Measurements from ENCODE around the gene TCF7.
A peak's percentile ranks its signal among the peaks of the same experiment; 100 is the strongest.

The TCF7 gene

DNA sequence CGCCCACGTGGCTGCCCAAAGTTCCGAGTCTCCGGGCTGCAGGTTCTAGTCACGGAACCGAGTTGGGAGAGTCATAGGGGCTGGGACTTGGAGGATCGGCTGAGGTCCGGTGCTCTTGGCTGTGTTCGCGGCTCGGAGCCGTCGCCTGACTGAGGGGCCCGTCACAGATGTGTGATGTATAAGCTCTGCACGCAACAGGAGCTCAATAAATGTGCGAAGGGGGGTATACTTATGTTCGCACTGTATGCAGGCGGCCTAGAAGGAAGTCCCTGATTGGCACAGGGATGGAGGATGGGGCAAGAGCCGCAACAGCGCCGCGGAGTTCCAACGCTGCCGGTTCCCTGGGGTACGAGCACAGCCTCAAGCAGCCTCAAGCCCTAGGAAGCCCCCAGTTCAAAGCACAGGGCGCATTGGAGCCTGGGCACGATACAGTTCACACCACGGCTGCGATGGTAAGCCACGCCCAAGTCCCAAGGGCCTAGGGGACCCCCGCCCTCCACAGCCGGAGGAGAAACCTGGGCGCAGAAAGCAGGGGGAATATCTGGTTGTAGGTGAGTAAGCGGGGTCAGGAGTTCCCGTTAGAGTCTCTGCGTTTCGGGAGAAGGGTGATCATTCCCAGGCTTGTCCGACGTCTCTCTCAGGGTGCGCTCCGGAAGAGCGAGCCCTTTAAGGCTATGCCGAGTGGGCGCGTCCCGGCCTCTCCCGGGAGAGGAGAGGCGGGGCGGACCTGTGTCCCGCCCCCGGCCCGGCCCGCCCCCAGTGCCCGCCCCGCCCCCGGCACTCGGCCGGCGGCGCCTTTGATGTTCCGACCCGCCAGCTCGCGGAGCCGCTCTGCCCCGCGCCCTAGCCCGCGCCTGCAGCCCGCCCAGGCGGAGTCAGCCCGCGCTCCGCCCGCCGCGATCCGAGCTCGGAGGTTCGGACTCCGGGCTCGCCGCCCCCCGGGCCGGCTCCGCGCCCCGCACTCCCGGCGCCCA lies at the start of gene TCF7:
Gene TCF7 (plus strand): TSS at position 780 of the 974 bp plus-strand sequence. CDS start 226 bp downstream, outside the sequence.
- peak; percentile 44 for DNase-seq

DNA sequence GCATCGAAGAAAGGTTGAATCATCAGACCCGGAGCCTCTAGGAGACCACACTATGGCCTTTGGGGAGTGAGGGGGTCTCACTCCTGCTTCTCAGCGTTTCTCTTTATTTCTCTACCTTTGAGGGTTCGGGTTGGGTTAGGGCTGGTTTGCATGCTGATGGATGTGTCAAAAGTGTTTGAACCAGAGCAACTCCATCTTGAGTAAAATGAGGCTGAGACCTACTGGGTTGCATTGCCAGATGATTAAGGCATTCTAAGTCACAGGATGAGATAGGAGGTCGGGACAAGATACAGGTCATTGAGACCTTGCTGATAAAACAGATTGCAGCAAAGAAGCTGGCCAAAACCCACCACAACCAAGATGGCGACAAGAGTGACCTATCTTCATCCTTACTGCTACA lies 44.9 kb upstream of the TCF7 start:
- no peak for DNase-seq

DNA sequence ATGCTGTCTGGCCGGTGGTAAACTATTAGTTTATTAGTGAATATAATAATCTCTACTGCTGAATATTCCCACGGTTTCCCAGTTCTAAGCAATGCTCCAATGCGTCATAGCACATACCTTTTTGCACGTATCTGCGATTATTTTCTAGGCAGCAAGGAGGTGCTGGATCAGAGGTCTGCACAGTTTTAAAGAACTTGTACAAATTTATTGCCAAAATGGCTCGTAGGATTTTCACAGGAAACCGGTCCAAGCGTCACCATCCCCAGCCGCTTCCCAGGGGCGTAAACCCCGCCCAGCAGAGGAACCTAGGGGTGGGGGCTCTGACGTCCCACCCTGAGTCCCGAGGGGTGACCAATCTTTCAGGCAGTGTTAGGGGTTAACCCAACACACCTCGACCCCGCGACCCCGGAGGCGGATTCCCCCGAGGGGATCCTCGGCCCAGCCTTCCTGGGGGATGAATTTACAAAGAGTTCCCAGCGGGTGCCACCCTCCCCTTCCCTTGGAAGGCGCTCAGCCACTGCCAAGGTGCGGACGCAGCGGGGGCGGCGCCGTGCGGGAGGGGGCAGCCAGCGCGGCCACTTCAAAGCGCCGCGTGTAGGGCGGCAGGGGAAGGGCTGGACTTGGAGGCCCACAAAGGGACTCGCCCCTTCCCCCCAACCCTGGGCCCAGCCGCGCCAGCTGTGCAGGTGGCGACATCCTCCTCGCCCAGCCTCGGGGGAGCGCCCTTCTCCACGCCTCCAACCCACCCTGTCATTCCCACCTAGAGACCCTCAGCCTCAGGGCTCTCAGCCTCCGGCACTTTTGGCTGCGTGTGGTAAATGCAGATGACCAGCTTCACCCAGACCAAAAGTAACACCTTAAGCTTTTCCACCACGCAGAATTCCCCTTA lies 43.5 kb upstream of the TCF7 start:
- DNase-seq, result no peak

DNA sequence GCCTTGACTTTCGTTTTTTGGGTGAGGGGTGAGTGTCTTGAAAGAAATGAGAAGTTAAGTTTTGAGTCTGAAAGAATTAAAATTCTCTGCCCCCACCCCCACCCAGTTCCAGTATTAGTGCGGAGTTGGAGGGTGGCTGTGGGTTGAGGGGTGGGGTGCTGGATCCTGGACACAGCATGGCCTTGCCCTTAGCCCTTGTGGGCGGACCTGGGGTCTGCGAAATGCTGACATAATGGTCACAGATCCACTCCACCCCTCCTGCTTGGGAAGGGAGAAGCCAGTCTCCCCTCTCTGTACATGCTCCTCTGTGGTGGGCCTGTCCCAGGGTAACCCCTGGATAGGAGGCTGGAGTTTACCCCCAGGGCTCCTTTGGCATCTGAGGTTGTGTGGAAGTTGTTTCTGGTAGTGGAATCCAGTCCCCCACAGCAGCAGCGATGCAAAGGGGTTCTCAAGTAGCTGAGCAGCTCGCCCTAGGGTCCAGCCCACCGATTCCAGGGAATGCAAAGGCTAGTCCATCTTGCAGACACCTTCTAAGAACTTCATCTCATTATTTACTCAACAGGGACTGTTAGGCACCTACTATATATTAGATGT lies 42.8 kb upstream of the TCF7 start:
- DNase-seq, result no peak

DNA sequence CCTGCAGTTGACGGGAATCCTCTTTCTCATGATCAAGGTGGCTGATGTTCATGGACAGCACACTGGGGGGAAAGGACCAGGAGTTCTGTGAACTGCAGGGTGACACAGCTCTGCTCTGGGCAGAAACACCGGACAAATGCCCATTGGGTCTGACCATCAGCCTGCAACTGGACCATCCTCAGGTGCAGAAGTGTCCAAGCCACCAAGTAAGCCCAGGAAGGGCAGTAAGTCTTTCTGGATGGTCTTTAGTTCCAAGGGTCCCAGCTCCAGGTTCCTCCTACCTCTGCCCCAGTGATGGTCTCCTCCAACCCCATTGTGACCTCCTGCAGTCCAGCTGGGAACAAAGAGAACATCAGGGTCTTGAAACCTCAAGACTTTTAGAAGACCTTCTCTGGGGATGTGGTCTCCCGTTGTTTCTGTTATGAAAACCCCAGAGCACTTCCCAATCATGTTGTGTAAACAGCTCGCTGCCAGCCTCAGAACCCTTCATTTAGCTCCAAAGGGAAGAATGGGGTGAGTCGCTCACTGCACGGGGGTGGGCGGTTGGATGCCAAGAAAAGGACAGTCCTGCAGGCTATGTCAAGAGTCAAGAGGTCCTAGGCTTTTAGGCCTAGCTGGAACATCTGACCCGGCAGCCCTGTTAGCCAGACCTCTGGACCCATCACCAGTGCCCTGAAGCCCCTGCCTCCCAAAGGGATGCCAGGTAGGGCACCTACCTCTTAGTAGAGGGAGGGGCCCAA lies 41.8 kb upstream of the TCF7 start:
- DNase-seq, result no peak

DNA sequence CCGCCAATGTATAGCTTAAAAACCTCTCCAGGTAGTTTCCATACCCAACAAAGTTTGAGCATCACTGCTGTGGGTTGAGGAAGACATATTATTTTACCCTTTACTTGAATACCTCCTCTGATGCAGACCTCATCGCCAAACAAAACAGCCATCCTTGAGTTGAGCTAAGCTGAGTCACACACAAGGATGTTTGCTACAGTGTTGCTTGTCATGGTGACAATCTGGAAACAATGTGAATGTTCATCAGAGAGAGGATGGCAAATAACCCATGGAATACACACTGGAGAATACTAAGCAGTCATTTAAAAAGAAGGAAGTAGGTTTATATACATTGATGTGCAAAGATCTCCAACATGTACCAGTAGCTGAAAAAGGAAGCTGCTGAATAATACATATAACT lies 41.1 kb upstream of the TCF7 start:
- DNase-seq, result no peak

DNA sequence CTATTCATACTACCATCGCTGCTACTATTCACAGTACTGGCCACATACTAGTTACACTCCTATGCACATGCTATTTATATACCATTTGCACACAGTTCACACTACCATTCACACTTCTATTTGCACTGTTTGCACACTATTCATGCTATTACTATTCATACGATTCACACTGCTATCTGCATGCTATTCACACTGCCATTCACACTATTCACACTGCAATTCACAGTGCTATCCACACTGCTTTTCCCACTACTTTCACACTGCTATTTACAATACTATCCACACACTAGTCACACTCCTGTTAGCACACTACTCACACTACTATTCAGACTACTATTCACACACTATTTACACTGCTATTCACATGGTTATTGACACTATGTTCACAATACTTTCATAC lies 39.4 kb upstream of the TCF7 start:
- DNase-seq, result no peak

DNA sequence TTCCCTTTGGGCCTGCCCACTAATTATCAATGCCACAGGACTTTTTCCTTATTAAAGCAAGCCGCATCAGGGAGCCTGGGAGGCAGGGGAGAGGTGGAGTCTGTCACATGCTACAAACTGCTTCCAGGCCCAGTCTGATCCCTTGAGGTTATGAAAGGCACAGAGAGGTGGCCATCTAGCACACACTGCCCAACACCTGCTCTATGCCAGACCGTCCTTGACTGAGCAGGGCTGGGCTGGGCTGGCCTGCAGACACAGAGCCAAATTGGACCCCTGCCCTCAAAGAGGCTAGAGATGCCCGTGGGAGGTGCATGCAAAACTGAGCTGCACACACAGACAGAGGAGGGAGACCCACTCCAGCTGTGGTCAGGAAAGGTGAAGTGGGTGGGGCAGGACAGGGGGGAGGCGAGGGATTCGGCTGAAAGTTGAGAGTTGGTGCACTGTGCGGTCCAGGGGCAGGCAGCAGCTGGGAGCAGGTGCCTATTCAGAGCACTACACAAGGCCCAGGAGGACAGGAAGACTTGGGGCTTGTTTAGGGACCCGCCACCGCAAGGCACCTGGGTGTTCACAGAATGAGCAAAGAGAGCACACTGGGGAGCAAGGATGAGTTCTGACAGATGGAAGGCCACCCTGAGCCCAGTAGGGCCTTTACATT lies 36.4 kb upstream of the TCF7 start:
- DNase-seq, result no peak

DNA sequence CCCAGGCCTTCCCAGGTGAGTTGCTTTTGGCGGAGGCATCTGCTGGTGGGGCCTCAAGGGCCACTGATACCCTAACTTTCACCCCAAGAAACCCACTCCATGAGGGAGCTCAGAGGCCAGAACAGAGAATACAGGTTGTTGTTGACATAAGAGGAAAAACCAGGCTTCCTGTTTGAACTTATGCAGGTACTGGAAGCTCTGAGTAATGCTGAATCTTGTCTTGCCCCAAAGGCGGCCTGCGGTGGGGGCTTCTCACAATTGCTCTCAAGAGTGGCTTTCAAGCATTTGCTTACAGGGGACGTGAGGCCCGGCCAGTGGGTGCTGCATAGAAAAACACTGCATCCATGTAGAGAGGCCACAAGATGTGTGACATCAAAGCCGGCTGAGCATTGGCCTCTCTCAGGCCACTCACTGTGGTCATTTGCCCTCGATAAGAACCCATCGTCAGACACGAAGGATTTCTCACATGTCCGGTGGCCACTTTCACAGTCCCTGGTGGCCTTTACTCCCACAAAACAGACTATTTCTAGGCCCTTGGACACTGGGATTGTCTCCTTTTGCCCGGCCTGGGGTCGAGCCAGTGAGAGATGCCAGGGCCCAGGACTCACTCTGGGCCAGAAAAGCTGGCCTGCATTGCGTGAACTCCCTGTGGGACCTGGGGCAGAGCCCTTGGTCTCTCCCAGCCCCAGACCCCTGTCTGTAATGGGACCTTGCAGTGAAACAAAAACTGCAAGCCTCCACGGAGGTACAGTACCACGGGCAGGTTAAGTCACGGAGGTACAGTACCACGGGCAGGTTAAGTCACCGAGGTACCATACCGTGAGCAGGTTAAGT lies 34.5 kb upstream of the TCF7 start:
- DNase-seq, result no peak

DNA sequence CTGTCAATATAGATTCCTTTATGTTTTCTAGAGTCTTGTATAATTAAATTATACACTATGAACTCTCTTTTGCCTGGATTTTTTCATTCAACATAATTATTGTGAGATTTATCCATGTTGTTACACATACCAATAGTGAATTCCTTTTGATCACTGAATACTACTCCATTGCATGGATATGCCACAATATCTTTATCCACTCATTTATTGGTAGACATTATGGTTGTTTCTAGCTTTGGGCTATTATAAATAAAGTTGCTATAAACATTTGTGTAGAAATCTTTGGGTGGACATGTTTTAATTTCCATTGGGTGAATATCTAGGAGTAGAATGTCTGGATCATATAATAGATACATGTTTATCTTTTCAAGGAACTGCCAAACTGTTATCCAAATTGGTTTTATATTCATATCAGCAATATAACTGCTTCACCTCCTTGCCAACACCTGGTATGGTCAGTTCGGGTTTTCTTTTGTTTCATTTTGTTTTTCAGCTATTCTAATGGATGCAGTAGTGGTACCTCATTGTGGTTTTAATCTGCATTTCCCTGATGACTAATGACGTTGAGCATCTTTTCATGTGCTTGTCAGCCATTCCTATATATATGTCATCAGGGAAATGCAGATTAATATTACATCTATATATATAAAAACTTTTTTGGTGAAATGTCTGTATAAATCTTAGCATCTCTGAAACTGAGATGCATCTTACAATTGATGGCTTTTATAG lies 32.1 kb upstream of the TCF7 start:
- DNase-seq, result no peak

DNA sequence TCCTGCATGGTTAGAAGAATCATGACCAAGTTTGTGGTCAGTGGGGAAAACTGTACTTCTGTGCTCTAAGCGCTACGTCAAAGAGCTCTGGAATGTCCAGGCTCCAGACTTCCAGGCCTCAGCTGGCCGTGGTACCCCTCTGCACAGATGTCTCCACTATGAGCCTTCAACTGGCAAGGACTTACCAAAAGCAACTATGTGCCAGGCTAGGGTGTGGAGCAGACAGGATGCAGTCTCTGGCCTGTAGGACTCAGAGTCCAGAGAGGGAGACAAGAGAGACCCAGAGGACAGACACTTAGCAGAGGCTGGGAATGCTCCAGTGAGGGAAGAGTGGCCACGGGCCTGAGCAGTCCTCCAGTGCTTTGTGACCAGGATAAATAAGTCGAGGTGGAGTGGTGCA lies 31.0 kb upstream of the TCF7 start:
- no peak for DNase-seq

DNA sequence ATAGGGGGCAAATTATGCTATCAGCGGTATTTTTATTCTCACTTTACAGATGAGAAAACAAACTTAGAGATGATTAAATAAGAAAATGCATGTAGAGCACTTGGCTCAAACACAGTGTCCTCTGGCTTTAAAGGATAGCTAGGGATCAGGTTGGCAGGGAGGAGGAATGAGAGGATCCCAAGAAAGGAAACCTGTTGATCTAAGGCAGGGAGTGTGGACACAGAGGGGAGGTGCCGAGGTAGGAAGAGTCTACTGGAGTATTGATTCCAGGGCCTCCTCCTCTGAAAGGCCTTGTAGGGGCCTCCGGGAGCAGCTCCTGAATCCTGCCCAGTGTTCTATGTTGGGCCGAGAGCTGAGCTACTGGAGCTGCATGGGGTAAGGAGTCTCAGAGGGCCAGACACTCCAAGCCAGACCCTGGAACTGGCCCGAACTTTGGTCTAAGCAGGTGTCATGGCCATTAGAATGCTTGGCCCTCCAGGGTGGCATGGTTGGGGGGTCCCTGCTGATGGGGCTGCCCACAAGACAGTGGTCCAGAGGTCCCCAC lies 30.4 kb upstream of the TCF7 start:
- DNase-seq, result no peak

DNA sequence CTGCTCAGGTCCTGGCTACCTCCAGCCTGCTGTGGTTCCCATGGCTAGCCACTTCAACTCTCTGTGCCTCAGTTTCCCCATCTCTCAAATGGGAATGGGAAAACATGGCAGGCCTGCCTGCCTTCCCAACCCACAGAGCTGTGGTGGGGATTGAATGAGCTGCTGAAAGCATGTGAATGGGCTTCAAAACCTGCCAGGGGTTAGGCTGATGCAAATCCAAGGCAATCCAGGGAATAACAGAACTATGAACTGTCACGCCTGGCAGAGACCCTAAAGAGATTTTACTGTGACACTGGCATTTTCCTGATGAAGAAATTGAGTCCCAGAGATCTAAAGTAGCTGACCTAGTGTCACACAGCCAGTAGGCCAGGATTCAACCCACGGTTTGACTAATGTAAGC lies 29.9 kb upstream of the TCF7 start:
- DNase-seq, result no peak

DNA sequence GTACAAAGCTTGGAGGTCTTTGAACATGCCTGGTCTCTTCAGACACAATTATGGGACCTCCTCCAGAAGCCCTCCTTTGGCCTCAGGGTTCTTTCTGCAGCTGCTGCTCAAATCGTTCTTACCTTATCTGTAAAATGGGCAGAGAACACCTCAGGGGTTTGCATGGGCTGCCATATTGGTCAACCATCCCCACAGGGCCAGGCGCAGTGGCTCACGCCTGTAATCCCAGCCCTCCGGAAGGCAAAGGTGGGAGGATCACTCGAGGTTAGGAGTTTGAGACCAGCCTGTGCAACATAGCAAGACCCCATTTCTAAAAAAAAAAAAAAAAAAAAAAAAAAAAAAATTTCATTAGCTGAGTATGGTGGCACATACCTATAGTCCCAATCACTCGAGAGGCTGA lies 29.1 kb upstream of the TCF7 start:
- DNase-seq, result no peak

DNA sequence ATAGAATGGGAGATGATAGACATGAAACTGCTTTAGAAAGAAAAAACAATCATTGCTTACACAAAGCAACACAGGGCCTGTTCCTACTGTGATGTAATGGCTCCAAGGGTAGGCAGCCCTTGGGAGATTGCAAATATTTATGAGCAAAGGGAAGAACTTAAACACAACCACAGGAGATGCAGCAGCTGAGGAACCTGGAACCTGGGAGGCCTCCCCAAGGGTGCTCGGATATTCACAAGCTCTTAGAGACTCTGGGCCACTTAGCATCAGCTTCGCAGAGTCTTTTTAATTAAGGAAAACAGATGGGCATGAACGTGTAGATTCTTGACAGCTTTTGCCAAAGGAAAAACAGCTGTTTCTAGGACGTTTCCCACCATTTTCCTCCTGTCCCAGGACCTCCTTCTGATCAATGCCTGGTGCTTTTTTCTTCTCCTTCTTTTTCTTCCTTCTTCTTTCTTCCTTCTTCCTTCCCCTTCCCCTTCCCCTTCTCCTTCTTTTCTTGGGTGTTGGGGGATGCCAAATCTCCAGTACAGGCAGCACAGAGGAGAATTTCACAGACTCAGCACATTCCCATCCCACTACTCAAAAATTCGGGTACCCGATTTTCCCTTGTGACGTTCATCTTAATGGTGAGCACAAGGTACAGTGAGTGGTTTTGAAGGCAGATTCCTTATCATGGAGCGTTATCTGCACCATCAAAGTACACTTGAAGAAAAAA lies 28.1 kb upstream of the TCF7 start:
- DNase-seq, result no peak

DNA sequence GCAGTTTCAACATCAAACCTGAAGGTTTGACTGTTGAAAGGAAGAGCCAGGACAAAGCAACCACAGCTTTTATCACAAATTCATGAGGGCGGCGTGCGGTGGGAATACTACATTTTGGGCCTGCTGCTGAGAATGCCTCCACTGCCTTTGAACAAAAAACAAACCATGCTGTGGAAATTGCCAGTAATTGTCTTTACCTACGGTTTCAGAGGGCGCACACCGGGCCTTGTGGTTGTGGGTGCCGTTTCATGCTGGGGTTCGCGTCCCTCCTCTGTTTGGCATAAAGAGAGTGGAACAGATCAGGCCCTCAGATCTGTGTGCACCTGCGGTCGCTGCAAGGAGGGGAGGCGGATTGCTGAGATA lies 27.6 kb upstream of the TCF7 start:
- DNase-seq, result no peak

DNA sequence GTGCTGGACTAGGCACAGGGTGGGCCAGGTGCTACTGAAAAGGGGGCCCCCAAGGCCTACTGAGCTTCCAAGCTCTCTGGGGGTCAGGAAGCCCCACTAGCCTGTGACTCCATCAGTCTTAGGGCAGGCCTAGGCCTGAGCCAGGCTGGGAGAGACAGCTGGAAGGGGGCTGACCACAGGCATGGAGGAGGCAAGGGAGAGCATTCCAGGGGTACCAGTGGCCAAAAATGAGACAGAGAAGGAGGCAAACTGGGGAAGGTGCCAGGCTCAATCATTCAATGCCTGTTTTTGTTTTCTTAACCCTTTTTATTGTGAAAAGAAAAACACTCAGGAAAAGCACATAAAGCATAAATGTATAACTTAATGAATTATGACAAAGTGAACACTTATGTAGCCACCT lies 26.2 kb upstream of the TCF7 start:
- DNase-seq, result no peak

DNA sequence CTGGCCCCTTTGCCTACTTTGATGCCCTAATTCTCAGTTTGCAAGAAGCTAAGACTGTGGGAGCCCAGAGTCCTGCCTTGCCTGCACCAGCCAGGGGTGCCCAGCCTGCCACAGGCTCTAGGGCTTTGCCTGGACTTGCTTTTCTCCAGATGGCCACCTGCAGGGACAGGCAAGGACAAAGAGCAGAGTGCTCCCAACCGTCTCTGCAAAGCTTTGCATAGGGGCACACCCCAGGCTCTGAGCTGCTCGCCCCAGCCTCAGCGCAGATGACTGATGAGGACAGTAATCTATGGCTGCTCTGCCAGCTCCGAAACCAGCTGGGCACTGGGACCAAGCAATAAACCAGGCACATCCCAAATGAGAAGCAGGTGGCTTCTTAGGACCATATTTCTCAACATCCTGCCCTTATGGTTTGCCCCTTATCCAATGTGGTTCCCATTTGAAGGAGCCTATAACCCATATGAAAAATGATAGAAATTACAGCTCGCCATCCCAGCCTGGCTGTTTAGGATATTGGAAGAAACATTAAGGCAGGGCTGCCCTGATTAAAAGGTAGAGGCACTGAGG lies 25.4 kb upstream of the TCF7 start:
- no peak for DNase-seq

DNA sequence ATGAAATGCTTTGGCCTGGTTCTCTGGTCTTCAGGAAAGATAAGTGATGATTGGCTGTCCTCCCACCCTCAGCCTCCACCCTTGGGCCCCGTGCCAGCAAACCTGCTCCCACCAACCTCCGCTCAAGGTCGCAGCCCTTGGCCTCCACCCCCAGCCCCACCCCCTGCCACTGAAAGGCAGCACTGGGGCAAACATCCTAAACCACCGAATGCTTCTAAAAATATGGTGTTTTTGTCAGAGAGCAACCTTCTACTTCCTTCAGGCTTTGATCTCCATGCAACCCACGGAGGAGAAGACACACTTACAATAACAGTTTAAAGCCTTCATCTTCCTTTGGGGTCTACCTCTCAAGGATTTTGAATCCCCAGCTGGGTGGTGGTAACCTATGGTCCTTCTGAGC lies 24.0 kb upstream of the TCF7 start:
- DNase-seq, result no peak

Data from NCI-H446 treated with DMSO at 0.1 percent for 48 hours (cell line).